ENCODE measurements around the gene SPATA9. TPM values are rescaled to one million over a fixed set of nuclear protein-coding genes. Genes with fewer than 3 reads are reported as not detected.
A peak's percentile ranks its signal among the peaks of the same experiment; 100 is the strongest.

The SPATA9 gene
- total and polyA plus RNA-seq, 9 of the 15 experiments (the other 6 are each of a cell fraction or from before 2014, with no cell fraction given): 0.16 to 5.5 (median 0.39) TPM; not detected in 3

- intact Hi-C loops (cut with micrococcal nuclease): no loop called here
- no TSS peak for BruUV-seq (replicated peaks)
- CTCF ChIA-PET (ENCODE audit: low intra/inter-chr PET ratio): no interaction called here
- H3K27ac ChIP-seq (ENCODE audit: extremely low read depth, low read depth, low read length): 0 out of 3 replicates have a peak overlapping the region, but pooled peaks have one; percentile 1
- H3K4me1 ChIP-seq (replicated peaks in 1 of 2; ENCODE audit: control insufficient read depth in 2 of 2, insufficient read depth in 2 of 2, low read length in 2 of 2): peaks cover 3 to 28% of the 10 kb centered on the region in 2 experiments; a peak in 4 of 5 replicates
- POLR2A ChIA-PET: interaction anchor here (0.6 to 3.3 kb wide), 12 partner anchors 9 to 89 kb away, joined by 3 to 13 read pairs (median 4); partner anchors contain the start of gene RHOBTB3
- H3K9me3 ChIP-seq (replicated peaks; ENCODE audit: control insufficient read depth, insufficient read depth, low read depth, low read length): no peaks in the 10 kb centered on the region
- H4K20me1 ChIP-seq (replicated peaks; ENCODE audit: control insufficient read depth, insufficient read depth, low read length): no peaks in the 10 kb centered on the region
- in situ Hi-C loops (cut with MboI): loop anchor here (5.0 kb wide), 1 partner anchor 58 kb away; no protein-coding TSS in a partner anchor
- 0 out of 2 replicates have a peak overlapping the region, but pooled peaks have one; percentile 16 for H3K4me2 ChIP-seq (ENCODE audit: insufficient read depth, low read length)
- H3K79me2 ChIP-seq (ENCODE audit: control insufficient read depth, insufficient read depth, low read length): no peaks in the 10 kb centered on the region
- H3K9ac ChIP-seq (ENCODE audit: insufficient read depth in 1 of 2, low read depth in 2 of 2, low read length in 2 of 2): peak overlapping the region in 1 of 2 experiments; percentile 11; a peak in 1 of 4 replicates
- peak; percentile 81 for FAIRE-seq
- ATAC-seq: peak; percentile 70
- 25% methylated on average over 4 of the region's 4 CpGs for WGBS (ENCODE audit: insufficient coverage, low coverage, missing lambda C conversion rate)
- H2AFZ ChIP-seq (ENCODE audit: low read depth, low read length): peak overlapping the region; percentile 73
- H3K4me3 ChIP-seq: no peak overlapping the region
- no peaks in the 10 kb centered on the region for H3K9me1 ChIP-seq (ENCODE audit: control insufficient read depth, insufficient read depth, low read length)
- H3K27me3 ChIP-seq (ENCODE audit: control insufficient read depth in 2 of 2, insufficient read depth in 2 of 2, low read length in 2 of 2): no peaks in the 10 kb centered on the region
- H3K36me3 ChIP-seq (ENCODE audit: control insufficient read depth, insufficient read depth, low read length): no peaks in the 10 kb centered on the region; the same call in 2 of the 3 replicates
- DNase-seq (ENCODE audit: extremely low read depth in 1 of 4, low spot score in 3 of 4): peak in 2 of 4 experiments; percentile 41 to 75
- TF ChIP-seq DMBX1 (CRISPR knock-in tag; IDR thresholded peaks at IDR 0.05; ENCODE audit: borderline replicate concordance) (0 out of 2 replicates have a peak, but pooled peaks have one; percentile 39), FOSL1 (tag; conservative IDR thresholded peaks at IDR 0.05) (peak; percentile 27; the same call in 1 of the 2 replicates), GABPB2 (CRISPR knock-in tag; conservative IDR thresholded peaks at IDR 0.05) (no peak), CREM (IDR thresholded peaks at IDR 0.05; ENCODE audit: low read depth) (peak; percentile 78), ARID1B (IDR thresholded peaks at IDR 0.05) (0 out of 2 replicates have a peak, but pooled peaks have one; percentile 10), YBX1 (IDR thresholded peaks at IDR 0.05) (no peak), HCFC1 (IDR thresholded peaks at IDR 0.05; ENCODE audit: low read depth, low read length) (no peak), CXXC5 (CRISPR knock-in tag; IDR thresholded peaks at IDR 0.05) (0 out of 2 replicates have a peak, but pooled peaks have one; percentile 19), ELF4 (CRISPR knock-in tag; IDR thresholded peaks at IDR 0.05) (no peak), NRF1 (conservative IDR thresholded peaks at IDR 0.05 in 1 of 2, IDR thresholded peaks at IDR 0.05 in 1 of 2) (peak in 1 of 2 experiments; percentile 25; a peak in 1 of 4 replicates), FOXK1 (CRISPR knock-in tag; IDR thresholded peaks at IDR 0.05; ENCODE audit: borderline replicate concordance) (no peak), FOXA3 (CRISPR knock-in tag; conservative IDR thresholded peaks at IDR 0.05 in 1 of 2, IDR thresholded peaks at IDR 0.05 in 1 of 2) (peak in 1 of 2 experiments; percentile 47; a peak in 2 of 4 replicates), PKNOX1 (IDR thresholded peaks at IDR 0.05) (peak; percentile 43; the same call in 1 of the 2 replicates), JUND (IDR thresholded peaks at IDR 0.05; ENCODE audit: borderline replicate concordance, low read depth, low read length) (no peak; the same call in 1 of the 2 replicates), JUND (tag; IDR thresholded peaks at IDR 0.05; ENCODE audit: borderline replicate concordance, low read depth, low read length) (peak; percentile 50; the same call in 2 of the 3 replicates), ZNF592 (IDR thresholded peaks at IDR 0.05) (0 out of 2 replicates have a peak, but pooled peaks have one; percentile 52), CBFA2T3 (IDR thresholded peaks at IDR 0.05) (peak; percentile 45), MEIS2 (IDR thresholded peaks at IDR 0.05; ENCODE audit: partially characterized antibody) (no peak)
These were observed 13.3 kb downstream of the SPATA9 start for GRCh38 chr5:95669540-95669939.
